NCI-H524 treated with DMSO at 0.1 percent for 48 hours (cell line): ENCODE measurements around the gene ATXN7L3.
"Not testable (repeated sequence)": the region's sequence is repeated elsewhere in the genome, so short reads cannot be mapped to it uniquely, and the experiment has no call there.

ENCODE experiments used
- DNase-seq: peaks from one replicate; lab custom pipeline; 2025; lab: John Stamatoyannopoulos, UW

Gene ATXN7L3, protein sequence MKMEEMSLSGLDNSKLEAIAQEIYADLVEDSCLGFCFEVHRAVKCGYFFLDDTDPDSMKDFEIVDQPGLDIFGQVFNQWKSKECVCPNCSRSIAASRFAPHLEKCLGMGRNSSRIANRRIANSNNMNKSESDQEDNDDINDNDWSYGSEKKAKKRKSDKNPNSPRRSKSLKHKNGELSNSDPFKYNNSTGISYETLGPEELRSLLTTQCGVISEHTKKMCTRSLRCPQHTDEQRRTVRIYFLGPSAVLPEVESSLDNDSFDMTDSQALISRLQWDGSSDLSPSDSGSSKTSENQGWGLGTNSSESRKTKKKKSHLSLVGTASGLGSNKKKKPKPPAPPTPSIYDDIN

DNA sequence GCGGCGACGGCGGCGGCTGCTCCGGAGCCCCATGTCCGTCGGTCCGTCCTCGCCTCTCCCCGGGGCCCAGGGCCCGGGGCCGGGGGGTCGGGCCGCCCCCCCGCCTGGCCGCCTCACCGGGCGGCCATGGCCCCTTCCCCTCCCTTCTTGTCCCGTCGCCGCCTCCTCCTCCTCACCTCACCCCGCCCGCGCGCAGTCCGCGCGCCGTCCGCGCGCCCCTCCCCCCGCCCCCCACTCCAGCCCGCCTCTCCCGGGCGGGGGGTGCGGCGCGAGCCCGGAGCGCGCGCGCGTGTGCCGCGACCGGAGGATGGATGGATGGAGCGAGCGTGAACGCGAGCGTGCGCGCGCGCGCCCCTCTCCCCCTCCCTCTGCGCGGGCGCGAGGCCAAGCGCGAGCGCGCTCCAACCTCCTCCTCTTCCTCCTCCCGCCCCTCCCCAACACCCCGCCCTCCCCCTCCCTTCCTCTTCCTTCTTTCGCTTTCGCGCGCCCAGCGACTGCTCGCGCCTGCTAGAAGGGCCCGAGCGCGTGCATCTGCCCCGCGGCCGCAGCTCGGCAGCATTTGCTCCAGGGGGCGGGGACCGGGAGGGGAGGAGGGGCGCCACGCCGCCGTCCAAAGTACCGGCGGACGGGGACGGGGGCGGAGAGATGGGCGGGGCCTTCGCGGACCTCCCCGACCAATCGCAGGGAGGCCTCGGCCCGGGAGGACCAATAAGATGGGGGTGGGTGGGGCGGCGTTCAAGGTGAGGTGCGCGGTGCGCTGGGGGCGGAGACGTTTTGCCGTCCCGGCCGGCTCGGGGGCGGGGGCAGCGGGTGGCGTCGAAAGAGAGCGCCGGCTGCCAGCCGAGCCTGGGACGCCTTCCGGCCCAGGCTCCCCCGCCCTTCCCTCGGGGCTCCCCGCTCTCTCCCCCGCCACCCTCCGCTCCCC is at the start of gene ATXN7L3:
Gene ATXN7L3, minus strand, starts transcription at position 332 of the 925 bp plus-strand sequence. CDS start 1,814 bp downstream, outside the sequence.
- DNase-seq, result peak; percentile 88

DNA sequence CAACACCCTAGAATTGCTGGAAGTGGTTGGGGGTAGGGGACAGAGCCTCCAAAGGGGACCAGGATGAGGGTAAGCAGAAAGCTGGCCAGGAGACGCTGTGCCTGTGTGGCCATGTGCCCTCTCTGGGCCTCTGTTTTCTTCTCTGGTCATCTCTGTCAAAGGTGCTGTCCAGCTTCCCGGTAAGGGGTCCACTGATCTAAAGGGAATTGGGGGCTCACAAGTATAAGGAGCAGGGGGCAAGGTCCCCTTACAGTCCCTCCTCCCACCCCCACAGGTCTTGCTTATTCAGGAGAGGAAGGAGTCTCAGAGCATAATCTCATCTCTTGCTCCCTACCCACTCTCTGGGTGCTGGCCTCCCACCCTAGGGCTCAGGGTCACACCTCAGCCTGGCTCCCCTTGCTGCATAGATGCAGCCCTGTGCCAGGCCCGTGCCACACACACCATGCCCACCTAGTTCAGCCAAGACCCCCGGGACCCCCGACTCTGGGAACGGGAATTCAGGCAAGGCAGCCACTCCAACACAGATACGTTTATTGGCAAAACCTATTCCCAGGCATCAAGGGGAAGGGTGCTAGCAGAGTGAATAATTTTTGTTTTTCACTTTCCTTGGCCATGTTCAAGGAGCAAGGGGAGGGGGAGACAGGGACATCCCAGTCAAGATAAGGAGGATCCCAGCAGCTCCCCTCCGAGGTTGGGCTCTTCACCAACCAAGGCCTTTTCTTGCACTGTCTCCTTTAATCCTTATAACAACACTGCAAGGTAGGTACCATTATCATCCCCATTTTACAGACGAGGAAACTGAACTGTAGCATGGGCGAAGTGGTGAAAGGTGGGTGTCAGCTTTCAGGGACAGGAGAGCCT is 48.4 kb upstream of the ATXN7L3 start:
- no peak for DNase-seq

DNA sequence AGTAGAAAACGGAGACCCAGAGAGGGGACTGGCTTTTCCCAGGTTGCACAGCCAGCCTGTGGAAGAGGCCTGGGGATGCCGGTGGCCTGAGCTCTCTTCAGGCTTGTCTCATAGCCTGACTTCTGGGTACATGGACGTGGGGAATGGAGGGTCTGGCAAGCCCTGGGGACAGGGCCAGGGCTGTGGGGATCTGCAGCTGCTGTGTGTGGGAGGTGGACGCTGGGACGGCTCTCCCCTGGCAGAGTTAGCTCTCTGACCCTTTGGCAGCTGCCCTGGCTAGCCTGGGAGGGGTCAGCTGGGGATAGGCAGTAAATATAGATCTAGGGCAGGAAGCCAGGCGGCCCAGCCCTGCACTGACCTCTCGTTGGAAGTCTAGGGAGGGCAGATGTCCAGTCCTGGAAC is 47.8 kb upstream of the ATXN7L3 start:
- DNase-seq, result no peak

DNA sequence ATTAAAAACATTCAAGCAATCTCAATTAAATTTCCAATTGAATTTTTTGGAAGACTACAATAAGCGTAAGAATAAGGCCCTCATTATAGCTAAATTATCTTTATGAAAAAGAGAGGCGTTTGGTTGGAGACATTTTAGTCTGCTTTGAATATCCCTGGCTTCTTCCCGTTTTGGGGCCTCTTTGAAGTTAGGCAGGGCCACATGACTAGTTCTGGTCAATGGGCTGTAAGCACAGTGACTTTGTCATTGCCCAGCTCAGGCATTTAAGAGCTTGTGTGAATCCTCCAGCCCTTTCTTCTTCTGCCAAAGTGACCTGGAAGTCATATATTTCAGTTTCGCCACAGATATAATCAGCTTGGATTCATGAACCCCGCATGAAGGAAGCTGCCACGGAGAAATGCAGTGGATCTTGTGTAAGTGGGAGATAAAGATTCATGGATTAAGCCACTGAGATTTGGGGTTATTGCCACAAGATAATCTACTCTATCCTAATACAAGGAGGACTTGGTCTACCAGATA is 41.5 kb upstream of the ATXN7L3 start:
- DNase-seq, result no peak

DNA sequence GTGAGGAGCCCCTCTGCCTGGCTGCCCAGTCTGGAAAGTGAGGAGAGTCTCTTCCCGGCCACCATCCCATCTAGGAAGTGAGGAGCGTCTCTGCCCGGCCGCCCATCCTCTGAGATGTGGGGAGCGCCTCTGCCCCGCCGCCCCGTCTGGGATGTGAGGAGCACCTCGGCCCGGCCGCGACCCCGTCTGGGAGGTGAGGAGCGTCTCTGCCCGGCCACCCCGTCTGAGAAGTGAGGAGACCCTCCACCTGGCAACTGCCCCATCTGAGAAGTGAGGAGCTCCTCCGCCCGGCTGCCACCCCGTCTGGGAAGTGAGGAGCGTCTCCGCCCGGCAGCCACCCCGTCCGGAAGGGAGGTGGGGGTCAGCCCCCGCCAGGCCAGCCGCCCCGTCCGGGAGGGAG is 38.2 kb upstream of the ATXN7L3 start:
- DNase-seq, result not testable (repeated sequence)

DNA sequence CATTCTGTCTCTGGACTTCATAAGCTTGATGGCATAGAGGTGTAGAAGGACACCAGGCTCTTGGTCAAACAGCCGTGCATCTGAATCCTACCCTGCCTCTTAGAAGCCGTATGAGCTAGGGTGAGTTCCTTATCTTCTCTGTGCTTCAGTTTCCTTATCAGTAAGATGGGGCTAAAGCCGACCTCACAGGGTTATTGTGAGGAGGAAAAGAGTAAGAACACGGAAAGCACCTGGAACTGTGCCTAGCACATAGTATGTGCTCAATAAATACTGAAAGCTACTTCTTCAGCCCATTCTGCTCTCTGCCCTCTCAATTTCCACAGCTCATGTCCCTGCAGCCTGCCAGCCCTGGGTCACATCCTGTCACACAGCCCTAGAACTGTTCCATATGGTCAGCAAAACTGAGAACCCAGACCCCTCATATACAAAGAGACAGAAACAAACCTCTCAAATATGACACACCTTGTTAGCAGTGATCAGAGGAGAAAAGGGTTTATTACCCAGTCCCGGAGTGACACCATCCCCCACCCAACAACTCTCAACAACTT is 36.8 kb upstream of the ATXN7L3 start:
- no peak for DNase-seq

DNA sequence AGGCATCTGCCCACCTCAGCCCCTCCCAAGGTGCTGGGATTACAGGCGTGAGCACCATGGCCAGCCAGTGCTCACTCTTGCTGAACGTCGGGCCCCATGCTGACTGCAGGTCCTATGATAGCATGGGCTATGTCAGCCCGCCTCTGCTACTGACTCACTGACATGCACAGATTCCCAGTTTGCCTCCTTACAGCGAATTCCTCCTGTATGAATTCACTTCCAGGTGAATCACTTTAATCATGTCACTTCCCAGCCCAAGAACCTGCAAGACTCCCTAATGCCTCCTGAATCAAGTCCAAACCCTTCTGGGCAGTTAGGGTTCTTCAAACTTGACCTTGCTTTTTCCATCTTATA is 35.9 kb upstream of the ATXN7L3 start:
- DNase-seq, result no peak

DNA sequence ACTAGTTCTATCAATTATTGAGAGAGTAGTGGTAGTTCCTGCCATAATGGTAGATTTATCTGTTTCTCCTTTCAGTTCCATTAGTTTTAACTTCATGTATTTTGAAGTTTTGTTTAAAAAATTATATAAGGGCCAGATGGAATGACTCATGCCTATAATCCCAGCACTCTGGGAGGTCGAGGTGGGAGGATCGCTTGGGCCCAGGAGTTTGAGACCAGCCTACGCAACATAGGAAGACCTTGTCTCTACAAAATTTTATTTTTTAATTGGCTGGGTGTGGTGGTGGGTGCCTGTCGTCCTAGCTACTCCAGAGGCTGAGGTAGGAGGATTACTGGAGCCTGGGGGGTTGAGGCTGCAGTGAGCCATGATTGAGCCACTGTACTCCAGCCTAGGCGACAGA is 33.9 kb upstream of the ATXN7L3 start:
- DNase-seq, result no peak

DNA sequence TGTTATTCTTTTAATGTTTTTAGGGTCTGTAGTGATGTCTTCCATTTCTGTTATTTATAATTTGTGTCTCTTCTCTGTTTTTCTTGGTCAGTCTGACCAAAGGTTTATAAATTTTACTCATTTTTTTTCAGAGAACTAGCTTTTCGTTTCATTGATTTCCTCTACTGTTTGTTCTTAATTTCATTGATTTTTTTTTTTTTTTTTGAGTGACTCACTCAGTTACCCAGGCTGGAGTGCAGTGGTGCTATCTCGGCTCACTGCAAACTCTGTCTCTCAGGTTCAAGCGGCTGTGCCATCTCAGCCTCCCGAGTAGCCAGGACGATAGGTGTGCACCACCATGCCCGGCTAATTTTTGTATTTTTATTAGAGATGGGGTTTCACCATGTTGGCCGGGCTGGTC is 32.4 kb upstream of the ATXN7L3 start:
- no peak for DNase-seq

DNA sequence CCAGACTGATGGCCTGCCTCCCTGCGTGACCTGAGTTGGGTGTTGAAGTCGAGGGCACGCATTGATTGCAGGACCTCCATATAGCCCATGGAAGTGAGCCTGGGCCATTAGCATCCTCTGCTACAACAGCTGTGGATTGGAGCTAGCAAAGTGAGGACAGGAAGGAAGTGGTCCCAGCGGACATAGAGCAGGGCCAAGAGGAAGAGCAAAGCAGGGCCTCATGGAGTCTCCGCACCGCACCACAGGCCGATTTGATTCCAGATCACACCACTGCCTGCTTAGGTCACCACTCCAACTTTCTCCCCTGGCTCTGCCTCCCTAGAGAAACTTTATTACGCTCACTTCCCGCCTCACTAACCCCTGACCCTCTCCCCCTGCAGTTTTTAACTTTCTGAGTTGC is 30.5 kb upstream of the ATXN7L3 start:
- DNase-seq, result no peak

DNA sequence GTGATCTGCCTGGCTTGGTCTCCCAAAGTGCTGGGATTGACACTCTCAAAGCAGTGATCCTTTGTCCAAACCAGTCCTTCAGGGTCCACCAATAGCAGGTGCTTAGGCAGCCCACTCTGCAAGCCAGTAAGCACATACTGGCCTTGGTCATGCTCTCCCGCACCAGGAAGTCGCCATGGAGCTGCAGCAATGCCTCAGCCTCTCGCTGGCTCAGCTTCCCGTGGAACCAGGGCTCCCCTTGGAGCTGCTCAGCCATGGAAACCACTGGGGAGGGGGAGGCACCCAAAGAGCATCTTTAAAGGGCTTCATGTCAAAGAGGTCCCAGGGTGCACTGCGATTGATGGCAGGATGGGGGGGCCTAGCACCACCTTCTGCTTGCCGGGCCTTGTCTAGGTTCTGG is 29.4 kb upstream of the ATXN7L3 start:
- no peak for DNase-seq

DNA sequence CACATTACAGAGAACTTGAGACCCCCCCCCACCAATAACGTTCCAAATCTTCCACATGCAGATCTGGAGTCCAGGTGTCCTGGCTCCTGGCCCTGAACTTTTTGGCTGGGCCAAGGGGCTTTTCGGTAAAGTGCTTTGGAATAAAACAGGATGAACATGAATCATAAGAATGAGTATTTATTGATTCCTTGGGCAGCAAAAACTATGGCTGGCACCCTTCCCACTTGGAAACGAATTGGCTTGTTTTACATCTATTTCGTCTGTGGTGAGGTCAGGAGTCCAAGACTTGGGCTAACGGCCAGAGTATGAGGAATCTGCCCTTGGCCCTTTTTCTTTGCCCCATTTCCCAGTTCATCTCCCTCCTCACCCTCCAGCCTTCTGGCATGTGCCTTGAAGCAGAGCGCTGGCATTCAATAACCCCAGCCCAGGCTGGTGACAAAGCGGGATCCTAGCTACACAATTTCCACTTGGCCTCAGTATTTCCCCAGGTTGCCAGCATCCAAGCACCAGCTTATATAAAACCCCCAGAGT is 23.9 kb upstream of the ATXN7L3 start:
- DNase-seq, result no peak

DNA sequence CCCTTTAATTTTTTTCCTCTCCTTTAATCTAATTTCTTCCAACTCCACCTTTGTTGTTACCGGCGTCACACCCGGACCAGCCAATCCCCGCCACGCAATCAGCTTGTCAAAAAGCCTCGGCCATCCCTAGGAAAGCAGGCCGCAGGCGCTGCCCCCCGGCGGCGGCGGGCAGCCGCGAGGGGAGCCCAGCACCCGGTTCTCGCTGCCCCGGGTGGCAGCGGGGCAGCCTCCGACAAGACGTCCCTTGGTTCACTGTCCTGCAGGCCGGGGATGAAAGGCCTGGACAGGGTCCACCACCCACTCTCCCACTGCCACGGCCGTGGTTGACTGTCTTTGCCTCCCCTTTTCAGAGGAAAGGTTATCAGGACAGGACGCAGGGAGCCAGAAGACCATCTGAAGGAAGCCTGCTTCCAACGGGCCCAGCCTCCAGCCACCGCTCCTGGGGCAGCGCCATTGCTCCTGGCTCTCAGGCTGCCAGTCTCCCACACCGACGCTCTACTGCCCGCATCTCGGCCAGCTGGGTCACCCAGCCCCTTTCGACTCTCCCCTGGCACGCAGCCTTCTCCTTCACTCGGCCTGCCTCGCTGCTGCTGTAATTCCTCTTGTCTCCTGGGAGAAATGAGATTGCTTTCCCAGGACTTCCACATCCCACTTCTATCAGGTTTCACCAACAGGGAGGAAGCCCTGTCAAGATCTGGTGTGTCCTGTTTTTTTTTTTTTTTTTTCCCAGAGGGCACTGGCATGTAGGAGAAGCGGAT is 22.6 kb upstream of the ATXN7L3 start:
- DNase-seq, result peak; percentile 67

DNA sequence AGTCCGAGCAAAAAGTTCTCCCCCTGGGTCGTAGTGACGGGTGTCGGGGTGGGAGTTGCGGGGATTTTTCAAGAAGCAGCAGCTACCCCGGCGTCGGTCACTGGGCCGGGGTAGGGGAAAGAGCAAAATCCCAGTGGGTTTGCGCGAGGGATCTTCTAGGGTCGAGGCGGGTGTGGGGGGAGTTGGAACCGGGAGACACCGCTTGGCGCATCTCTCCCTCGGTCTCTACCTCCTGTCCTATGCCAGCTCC is 22.1 kb upstream of the ATXN7L3 start:
- DNase-seq, result no peak

DNA sequence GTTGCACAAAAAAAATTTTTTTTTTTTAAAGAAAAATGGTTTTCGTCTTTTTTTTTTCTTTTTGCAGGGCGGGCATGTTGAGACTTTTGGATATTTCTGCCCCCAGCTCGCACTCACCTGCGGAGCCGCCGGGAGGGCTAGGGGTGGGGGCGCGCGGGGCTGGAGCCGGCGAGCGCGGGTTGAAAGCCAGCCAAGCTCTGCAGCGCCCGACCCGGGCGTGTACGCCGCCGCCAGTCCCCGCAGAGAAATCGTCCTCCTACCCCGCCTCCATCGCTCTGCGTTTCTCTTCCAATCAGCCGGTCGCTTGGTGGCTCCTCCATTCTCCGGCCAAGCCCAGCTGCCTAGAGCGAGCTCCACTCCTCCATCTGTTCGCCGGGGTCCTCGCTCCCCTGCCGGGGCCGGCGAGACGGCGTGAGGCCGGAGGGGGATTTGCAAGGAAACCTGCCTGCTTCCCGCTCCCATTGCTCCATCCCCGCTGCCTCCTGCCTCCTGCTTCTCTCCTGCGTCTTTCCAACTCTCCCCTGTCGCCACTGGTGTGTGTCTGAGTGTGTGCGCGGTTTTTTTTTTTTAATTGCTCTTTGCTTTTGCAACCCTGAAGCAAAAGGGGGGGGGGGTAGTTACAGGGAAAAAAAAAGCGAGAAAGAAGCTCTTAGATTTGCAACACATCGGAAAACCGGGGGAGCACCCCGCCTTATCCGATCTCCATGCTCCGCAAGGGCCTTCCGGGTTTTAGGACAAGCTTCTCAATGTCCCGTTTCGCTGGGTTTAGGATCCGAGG is 21.6 kb upstream of the ATXN7L3 start:
- peak; percentile 27 for DNase-seq

DNA sequence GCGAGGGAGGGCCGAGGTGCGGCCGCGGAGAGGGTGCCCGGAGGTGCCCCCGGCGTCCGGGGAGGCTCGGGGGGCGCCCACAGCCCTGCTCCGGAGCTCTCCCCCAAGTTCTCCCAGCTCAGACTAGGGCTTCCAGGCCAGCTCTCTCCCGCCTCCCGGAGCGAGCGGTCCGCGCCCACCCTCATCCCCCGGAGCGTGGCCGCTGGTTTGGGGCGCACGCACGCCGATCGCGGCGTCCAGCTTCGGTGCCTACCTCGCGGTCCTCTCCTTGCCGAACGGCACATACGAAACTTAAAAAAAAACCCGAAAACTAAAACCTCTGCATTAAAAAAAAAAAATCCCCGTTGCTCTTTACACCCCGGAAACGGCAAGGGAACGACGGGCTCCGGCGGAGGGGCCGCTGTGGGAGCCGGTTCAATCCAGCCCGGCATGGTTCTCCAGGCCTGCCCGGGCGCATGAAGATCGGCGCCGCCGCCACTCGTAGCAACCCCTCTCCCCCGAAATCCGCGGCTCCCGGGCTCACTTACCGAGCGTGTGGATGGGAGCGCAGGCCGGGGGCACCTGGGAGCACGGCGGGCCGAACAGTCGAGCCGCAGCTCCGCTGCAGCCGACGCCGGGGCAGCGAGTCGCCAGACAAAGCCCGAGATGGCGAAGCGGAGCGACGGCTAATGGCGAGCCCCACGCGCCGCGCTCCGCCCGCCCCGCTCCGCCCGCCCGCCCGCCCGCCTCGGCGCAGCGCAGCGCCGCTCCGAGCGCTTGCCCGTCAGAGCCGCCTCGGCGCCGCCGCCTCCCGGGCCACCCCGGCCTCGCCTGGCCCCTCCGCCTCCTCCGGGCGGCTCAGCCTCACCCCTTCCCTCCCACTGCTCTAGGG is 20.8 kb upstream of the ATXN7L3 start:
- DNase-seq, result no peak

DNA sequence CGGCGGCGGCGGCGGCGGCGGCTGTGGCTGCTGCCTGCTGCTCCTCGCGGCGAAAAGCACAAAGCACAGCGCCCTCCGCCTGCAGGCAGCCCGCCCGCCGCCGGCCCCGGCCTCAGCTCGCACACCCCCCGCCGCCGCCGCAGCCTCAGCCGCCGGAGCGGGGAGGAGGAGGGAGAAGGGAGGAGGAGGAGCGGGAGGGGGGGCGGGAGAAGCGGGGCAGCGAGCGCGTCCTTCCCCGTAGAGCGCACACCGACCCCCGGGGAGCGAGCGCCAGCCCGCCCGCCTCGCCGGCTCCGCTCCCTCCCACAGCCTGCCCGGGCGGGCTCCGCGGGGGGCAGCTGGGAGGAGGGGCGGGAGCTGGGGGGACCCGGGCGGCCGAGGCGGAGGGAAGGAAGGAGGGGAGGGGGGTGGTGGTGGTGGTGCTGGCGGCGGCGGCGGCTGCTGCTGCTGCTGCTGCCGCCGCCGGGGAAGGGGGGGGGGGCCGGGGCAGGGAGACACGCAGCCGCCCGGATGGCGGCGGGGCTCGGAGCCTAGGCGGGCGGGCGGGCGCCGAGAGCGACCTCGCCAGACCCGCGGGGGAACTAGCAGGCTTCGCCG is 20.0 kb upstream of the ATXN7L3 start, which contains the start of gene UBTF:
Gene UBTF, minus strand, starts transcription at position 60 of the 597 bp plus-strand sequence. CDS start 1,446 bp downstream, outside the sequence.
- DNase-seq, result no peak

DNA sequence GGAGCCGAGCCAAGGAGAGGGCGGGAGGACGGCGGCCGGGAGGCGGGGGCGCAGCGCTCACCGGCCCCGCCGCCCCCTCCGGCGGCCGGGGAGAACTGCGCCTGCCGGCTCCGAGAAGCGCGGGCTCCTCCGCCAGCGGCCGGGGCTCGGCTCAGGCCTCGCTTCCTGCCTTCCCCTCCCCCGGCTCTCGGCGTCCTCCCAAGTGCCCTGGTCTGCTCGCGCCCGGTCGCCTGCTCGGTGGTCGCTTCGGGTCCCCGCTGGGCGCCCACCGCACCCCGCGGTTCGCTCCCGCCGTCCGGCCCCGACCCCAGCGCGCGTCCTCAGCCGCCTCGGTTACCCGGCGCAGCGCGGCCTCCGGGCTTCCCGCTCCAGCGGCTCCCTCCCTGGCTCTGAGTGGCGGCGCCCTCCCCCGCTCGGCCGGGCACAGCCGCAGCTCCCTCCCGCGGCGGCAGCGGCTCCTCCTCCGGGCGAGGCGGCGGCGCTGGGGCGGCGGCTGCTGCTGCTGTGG is 19.5 kb upstream of the ATXN7L3 start:
- no peak for DNase-seq
